Stimulated activated CD8-positive, alpha-beta memory T cell treated with anti-CD3 and anti-CD28 coated beads, Interleukin-4, amount 100 ng/mL, for 24 hours (primary cell): ENCODE measurements around the gene HOXC12.
A peak's percentile ranks its signal among the peaks of the same experiment; 100 is the strongest.

ENCODE experiments used
- DNase-seq: peaks from one replicate; pipeline ENCODE4 v3.0.0-alpha.2; 2020; ENCODE audit warnings: low read depth

HOXC12 gene

DNA sequence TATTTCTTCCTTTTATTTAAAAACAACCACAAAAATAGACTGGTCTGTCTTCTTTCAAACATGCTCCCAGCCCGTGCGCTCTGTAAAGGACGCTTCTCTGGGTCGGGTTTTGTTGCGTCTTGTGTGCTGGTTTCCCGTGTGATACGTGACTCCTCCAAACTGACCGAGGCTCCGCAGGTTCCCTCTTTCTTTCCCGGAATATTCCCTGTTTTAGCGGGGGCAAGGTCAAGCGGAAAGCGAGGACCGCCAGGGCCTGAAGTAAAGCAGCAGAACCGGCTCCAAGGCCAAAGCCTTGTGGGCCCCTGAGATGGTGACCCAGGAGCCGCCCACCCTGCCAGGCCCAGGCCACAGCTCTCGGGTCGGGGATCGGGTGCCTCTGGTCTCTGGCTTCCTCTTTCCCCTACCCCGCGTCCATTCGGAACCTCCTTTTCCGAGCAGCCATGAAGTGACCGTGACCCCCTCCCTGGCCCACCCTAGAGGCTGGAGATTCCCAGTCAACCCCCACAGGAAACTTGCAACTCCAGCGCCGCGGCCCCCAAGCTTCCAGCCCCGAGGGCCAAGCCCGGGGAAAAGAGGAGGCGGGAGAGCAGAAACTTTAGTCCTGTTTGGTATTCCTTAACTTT is 29.4 kb downstream of the HOXC12 start:
- DNase-seq: no peak

DNA sequence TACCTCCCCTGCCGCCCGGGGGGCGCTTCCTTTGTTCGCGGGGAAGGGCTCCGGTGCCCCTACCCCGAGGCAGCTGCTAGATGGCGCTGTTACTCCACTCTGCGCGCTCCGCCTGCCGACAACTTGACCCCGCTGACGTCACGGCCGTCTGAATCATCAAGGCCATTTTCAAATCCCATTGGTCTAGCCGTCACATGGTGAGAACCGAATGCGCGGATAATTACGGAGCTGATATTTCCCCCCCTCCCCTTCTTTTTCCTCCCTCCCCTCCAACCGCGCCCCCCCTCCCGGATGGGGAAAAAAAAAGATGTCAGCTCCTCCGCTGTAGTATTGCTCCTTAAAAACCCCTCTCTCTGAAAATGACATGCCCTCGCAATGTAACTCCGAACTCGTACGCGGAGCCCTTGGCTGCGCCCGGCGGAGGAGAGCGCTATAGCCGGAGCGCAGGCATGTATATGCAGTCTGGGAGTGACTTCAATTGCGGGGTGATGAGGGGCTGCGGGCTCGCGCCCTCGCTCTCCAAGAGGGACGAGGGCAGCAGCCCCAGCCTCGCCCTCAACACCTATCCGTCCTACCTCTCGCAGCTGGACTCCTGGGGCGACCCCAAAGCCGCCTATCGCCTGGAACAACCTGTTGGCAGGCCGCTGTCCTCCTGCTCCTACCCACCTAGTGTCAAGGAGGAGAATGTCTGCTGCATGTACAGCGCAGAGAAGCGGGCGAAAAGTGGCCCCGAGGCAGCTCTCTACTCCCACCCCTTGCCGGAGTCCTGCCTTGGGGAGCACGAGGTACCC is 30.4 kb downstream of the HOXC12 start, which contains the start of gene HOXC10:
Gene HOXC10, plus strand, starts transcription at position 246 of the 791 bp plus-strand sequence. Its CDS starts 114 bp downstream, at position 360.
- peak; percentile 69 for DNase-seq

DNA sequence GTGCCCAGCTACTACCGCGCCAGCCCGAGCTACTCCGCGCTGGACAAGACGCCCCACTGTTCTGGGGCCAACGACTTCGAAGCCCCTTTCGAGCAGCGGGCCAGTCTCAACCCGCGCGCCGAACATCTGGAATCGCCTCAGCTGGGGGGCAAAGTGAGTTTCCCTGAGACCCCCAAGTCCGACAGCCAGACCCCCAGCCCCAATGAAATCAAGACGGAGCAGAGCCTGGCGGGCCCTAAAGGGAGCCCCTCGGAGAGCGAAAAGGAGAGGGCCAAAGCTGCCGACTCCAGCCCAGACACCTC is 30.9 kb downstream of the HOXC12 start:
- no peak for DNase-seq

DNA sequence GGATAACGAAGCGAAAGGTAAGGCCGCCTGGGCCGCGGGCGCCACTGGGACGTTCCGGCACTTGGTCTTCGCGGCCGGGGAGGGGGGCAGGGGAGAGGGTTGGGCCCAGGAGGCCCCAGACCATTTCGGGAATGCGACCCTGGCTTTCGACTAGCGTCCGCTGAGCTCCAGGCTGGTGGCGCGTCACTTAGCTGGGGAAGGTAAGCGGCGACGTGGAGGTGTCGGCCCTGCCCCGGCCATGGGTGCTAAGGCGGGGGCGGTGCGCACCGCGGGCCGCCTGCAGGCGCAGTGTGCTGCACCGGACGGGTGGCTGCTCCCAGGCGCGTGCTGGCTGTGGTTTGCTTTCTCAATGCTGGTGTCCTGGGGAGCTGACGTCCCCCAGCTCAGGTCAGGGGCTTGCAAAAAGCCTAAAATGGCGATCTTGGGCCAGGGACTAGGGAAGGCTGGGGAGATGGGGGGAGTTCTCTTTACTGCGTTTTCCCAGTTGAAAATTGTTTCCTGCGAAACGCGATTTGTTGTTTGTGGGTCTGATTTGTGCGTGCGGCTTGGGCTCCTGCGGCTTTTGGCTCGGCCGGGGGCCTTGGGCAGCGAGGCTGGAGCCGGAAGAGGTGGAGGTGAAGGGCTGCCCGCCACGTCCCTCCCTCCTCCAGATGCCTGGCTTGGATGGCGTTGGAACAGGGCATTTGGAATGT is 31.4 kb downstream of the HOXC12 start:
- no peak for DNase-seq

DNA sequence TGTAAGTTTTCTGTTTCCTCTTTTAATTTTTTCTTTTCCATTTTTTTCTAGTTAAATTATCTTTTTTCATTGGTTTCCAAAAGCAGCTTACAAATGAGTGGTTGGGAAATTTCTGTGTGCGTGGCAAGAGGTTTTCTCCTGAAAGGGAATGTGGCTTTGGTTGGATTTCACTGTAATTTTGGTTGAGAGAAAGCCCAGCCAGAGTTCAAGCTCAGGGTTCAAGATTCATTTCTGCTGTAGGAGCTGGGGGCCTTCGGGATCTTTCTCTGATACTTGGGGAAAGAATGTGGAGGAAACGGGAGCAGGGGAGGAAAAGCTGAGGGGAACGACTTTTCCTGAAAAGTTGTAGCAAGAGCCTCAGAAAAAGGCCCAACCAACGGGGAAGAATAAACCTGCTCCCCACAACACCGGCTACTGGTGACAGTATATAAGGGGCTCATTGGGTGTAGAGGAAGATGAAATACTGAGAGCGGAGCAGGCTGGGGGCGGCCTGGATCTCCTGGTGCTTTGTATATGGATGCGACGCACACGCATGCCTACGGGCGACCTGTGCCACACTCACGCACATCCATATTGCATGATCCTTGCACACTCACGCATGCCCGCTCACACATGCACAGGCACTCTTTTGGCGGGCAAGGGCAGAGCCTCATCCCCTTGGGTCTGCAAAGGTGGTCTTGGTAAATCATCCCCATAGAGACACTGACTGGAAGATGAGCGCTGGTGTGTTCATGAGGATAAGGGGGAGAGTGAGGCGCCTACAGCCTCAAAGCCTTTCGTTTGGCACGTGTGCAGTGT is 32.2 kb downstream of the HOXC12 start:
- DNase-seq: no peak

DNA sequence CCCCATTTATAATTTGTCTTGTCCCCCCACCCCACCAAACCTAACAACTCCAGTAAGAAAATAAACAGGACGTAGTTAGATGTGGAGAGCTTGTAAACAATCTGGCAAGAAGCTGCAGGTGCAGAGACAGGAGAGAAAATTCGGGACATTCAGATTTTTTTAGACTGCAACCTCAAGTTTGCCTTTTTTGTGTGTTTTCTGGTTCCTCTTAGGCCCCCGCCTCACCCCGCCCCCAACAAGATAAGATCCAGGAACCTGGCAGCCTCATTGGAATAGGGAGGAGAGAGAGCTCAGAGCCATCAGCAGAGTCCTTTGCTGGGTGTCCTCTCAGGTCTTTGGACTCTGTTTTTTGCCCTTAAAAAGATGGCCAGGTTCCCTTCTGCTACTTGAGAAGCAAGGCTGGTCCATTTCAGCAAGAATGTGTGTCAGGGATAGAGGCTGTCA is 33.1 kb downstream of the HOXC12 start:
- no peak for DNase-seq

DNA sequence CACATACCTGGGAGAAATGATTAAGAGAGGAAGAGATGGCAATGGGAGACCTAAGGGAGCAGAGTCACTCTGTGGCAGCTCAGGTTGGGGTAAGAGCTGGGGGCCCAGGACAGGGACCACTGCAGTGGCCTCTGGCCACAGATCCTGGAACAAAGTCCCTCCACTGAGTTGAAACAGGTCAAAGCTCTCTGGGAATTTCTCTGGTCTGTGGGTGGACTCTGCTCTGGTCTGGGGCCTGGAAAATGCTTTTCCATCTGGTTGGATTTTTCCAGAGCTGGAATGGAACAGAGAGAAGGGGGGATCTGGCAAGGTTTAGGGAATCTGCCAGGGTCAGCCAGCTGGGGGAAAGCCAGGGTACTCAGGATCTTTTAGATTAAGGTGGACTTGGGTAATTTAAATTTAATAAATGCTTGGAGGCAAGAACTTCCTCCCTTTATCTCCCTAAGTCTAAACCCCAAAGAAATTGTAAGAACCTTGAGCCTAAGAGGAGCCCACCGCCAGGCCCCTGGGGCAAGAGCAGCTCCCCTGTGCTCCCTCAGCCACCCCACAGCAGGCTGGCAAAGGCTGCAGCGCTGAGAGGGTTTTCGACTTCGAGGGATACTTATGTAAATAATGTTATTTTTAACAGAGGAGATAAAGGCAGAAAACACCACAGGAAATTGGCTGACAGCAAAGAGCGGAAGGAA is 34.0 kb downstream of the HOXC12 start:
- DNase-seq: no peak

DNA sequence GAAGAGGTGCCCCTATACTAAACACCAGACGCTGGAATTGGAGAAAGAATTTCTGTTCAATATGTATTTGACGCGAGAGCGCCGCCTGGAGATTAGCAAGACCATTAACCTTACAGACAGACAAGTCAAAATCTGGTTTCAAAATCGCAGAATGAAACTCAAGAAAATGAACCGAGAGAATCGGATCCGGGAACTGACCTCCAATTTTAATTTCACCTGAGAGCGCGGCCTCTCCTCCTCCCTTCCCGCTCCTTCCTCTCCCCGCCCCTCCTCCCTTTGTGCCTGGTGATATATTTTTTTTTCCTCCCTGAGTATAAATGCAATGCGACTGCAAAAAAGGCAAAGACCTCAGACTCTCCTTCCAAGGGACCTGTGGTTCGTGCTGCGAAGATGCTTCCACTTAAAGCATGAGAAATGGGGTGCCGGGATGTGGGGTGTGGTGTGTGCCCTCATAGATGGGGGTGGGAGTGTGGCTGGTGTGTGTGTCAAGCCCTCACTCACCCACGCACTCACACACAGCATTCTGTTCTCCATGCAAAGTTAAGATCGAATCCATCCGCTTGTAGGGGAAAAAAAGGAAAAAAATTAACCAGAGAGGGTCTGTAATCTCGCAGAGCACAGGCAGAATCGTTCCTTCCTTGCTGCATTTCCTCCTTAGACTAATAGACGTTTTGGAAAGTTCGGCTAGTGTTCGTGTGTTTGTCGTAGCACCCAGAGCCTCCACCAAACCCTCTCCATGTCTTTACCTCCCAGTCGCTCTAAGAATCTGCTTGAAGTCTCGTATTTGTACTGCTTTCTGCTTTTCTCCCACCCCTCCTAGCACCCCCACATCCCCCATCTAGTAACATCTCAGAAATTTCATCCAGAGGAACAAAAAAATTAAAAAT is 34.8 kb downstream of the HOXC12 start:
- DNase-seq: no peak

DNA sequence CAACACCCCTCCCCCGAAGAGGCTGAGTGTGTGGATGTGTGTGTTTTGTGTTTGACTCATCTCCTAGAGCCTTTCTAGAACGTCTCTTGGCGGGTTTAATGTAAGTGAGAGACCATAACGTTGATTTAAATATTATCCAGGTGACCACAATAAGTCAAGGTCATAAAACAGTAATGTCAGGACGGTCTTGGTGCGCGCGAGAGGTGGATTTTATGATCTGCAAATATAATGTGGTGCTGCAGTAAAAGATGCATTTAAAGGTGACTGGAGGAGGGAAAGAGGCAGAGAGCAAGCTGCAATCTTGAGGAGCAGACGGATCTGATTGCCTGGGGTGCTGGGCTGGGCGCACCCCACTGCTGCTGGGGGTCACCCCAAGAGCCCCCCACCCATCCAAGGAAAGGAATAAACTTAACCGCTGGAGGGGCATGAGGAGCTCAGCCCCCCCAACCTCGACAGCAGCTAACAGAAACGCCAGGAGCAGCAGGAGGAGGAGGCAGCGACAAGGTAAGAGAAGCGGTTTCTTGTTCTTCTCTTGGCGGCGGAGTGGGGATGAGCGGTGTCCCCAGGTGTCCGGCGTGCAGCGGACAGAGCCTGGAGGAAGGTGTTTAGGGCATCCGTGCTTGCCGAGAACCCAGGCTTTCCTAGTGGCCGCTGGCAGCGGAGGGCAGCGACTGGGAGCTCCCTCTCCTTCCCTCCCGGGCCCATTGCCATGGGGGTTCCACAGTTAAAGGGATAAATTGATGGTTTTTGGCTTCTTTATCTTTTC is 35.8 kb downstream of the HOXC12 start:
- no peak for DNase-seq

DNA sequence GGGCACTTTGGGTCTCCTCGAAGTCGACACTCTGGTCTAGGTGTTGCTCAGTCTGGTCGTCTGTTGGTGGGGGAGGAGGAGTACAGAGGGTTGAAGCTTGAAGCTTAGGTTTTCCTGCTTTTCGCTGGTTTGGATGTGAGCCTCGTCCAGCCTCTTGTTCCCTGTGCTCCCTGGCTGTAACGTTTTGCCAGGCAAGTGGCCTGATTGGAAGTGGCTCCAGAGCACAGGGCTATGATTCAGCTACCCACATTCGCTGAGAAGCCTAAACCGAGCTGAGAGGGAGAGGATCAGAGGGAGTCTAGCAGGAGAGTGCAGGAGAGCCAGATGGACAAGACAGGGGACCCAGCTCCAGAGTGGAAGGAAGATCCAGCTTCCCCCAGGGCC is 36.4 kb downstream of the HOXC12 start:
- no peak for DNase-seq

DNA sequence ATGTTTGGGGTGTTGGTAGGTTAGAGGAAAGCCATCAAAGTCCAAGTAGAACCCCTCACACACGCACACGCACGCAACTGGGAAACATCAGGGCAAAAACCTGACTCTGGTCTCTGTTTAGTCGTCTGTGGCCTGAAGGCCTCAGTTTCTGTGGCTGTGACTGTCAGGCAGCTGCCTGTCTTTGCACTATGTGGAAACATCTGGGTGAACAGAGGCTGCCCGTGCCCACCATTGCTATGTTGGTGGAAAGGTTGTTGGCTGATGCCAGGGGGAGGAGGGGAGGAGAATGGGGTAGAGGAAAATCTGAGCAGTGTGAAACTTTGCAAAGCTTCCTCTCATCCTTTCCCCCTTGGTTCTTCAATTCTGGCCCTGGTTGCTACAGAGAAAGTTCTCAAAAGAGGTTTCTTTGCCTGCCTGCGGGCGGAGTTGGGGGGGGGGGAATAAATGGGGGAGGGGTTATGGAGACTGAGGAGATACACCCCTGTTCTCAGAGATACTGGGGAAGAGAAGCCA is 37.7 kb downstream of the HOXC12 start:
- no peak for DNase-seq

DNA sequence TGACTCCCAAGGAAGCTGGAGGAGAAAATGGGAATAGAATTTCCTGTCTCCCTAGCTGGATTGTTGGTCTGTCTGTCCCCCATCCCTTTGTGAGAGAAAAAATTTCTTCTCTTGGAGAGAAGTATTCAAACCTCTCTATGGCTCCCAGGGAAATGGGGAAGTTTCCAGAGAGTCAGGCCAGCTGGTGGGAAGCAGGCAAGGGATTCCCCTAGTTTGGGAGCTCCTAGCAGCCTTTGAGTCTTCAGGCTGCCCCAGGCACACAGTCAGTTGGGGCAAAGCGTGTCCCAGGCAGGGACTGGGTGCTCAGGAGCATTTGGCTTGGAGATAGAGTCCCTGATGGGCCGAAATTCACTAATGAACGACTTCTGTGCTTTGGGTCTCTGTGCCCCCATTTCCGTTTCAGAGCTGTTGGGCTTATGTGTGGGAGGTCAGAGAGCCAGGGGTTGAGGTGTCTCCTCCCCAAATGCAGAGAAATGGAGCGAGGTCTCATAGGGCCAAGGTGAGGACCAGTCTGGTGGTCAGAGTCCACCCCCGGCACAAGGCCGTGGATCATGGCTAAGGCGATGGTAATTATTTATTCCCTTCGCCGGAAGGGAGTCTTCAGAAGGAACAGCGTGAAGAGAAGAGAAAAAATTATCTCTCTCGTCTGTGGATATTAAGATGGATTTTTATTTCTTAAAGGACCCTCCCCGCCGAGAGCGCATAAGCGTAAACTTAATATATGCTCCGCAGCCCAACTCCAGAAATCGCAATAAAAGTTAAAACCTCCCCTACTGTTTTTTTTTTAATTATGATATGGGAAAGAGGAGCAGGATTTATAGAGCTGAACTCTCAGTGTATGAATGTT is 38.7 kb downstream of the HOXC12 start:
- no peak for DNase-seq

DNA sequence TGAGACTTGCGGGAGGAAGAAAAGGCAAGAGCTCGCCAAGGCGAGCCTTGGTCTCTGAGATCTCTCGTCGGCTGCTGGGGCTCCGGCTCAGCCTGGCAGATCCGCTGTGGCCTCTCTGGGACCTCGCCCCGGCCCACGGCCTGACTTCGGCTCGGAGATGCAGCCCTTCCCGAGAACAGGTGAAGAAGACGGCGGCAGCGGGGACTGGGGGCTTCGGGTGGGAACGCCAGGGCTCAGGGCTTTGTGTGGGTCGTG is 39.2 kb downstream of the HOXC12 start:
- no peak for DNase-seq

DNA sequence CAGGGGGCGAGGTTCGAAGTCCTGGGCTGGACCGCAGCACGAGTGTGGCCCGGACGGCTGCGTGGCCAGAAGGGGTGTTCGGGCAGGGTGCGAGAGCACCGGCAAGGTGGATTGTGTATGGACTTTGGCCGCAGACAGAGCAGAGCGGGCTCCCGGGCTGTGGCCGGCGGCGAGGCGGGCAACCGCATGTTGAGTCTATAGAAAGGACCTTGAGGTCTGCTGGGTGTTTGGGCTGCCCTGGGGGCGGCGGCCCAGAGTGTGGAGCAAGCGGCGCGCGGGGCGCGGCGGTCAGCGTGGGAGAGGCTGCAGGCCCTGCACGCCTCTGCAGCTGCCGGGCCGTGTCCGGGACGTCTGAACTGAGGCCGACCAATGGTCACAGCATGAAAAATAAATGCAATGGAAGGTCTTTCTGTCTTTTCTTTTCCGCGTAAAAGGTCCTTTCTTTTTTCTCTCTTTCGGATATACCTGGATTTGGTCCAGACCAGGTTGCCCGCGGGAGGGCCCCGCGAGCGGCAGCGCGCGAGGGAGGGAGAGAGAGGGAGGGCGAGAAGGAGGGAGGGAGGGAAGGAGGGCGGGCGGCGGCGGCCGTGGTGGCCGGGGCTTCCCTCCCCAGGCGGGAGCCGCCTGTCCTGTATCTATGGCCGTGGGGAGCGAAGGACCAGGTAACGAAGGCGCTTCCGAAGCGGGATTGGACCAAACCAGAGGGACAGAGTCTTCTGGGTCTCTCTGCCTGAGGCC is 39.7 kb downstream of the HOXC12 start:
- no peak for DNase-seq

DNA sequence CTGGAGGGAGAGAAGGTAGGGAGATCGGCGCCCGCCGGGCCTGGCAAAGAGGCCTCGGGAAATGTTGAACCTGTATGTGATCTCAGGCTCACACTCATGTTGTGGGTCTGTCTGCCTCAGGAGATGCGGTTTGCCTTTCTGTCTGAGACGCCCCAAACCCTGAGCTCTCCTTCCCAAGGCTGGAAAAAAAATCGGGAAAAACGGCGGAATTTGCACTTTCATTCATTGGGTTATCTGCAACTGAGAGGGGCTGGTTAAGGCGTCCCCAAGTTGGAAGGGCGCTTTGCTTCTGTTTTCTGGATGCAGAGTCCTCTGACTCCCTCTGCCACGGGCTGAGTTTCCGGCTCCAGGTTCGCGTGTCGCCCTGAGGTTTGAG is 40.3 kb downstream of the HOXC12 start:
- no peak for DNase-seq

DNA sequence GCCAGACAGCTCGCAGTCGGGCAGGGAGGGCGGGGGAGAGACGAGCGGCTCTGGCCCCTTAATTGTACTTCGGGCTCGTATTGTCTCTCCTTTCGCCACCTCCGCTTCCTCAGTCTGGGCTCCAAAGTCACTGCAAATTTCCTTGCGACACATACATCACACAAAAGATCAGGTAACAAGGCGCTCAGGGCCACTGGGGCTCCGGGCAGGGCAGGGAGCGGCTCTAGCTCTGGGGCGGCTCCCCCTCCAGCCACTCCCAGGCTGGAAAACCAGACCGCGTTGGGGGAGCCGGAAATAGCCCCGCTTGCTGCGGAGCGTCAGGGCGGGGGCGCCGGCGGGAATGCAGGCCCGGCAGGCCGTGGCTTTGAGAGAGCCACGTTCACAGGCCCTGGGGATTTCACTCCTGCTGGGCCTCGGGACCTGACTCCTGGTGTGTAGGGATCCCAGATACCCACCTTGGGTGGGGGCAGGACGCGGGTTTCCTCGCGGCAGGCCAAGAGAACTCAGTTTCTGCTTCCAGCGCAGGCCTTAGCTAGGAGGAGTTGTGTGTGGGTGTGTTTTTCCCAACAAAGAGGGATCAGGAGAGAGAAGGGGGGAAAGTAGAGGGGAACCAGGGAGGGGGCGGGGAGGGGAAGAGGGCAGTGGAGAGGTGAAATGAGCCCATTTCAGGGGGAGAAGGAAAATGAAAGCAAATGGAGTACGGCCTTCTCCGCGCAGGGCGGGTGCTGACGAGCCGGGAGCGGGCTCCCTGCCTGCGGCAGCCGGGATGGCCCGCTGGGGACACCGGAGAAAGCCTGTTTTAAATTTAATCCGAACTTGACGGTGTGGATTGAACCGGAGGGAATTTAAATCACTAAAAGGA is 40.9 kb downstream of the HOXC12 start:
- no peak for DNase-seq
